ENCODE results near the gene SLC8B1. TPM values are rescaled to one million over a fixed set of nuclear protein-coding genes. Genes with fewer than 3 reads are reported as not detected.

Gene SLC8B1
- polyA plus RNA-seq, 1 donor (not counting 4 experiments of a cell fraction or from before 2014, with no cell fraction given): 8.0 TPM

DNA sequence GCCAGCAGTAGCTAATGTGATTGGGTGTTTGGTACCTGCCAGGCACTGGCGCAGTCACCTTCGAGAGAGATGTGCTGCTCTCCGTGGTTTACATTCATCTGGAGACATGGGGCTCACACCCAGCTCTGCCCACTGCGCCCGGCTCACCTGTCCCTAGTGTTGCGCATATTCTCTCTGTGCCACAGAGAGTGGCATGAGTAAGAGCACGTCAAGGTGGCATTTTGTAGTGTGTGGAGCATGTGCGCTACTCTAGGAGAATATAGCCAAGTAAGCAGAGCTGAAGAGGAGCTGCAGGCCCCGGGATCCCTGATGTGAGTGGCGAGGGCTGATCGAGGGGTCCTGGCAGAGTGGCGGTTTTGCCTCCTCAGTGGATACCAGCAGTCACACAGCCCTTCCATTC lies 66.8 kb downstream of the SLC8B1 start:
- no peak overlapping the region for H3K4me3 ChIP-seq (ENCODE audit: control insufficient read depth in 2 of 3, extremely low read depth in 1 of 3, insufficient read depth in 2 of 3, low read depth in 1 of 3, low read length in 3 of 3)
- H3K27ac ChIP-seq (ENCODE audit: control insufficient read depth, insufficient read depth, low read length): no peak overlapping the region
- dilution Hi-C loops (cut with MboI; ENCODE audit: extremely low pct_ligation_motif_present, low sequenced_read_pairs): no loop called here
- FAIRE-seq (no peak), DNase-seq (ENCODE audit: low read depth, low spot score) (no peak)
- H3K79me2 ChIP-seq (ENCODE audit: control insufficient read depth, insufficient read depth, low read length): no peaks in the 10 kb centered on the region
- peaks cover 0 to 8% of the 10 kb centered on the region in 2 experiments for H3K36me3 ChIP-seq (ENCODE audit: control insufficient read depth in 2 of 2, extremely low read depth in 1 of 2, insufficient read depth in 2 of 2, low read length in 2 of 2)
- no peaks in the 10 kb centered on the region for H3K9me1 ChIP-seq (ENCODE audit: control insufficient read depth, extremely low read depth, insufficient read depth, low read length)
- H3K4me2 ChIP-seq (ENCODE audit: control insufficient read depth, extremely low read depth, insufficient read depth, low read depth, low read length): no peak overlapping the region
- H4K20me1 ChIP-seq (ENCODE audit: control insufficient read depth, extremely low read depth, insufficient read depth, low read length): no peaks in the 10 kb centered on the region
- TF ChIP-seq CTCF (optimal IDR thresholded peaks at IDR 0.05 in 1 of 3, IDR thresholded peaks at IDR 0.05 in 1 of 3, conservative IDR thresholded peaks at IDR 0.05 in 1 of 3; ENCODE audit: extremely low read depth in 1 of 3, insufficient read depth in 2 of 3, low read length in 3 of 3) (no peak), EZH2 (IDR thresholded peaks at IDR 0.05; ENCODE audit: low read length) (no peak)
- no peak overlapping the region for H3K9ac ChIP-seq (ENCODE audit: control insufficient read depth, extremely low read depth, insufficient read depth, low read length)
- no peaks in the 10 kb centered on the region for H3K4me1 ChIP-seq (ENCODE audit: control insufficient read depth, extremely low read depth, insufficient read depth, low read length)
- no peaks in the 10 kb centered on the region for H3K27me3 ChIP-seq (ENCODE audit: control insufficient read depth, extremely low read depth, insufficient read depth, low read length)
- H2AFZ ChIP-seq (ENCODE audit: control insufficient read depth, low read length): no peak overlapping the region
- no peaks in the 10 kb centered on the region for H3K9me3 ChIP-seq (ENCODE audit: control insufficient read depth, low read depth, low read length)

DNA sequence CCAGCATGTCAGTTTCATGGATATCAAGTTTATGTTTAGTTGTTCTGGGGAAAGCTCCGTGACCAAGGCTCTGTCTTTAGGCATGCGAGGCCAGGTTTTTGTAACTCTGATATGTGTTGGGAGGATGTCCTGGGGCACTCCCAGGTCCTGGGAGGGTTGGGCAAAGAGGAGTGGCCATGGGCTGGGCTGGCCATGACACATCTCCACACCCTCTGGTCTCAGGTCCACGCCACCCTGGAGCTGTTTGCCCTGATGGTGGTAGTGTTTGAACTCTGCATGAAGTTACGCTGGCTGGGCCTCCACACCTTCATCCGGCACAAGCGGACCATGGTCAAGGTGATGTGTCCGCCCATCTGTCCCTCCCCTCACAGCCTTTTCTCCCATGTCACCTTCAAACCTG lies 67.3 kb downstream of the SLC8B1 start:
- no peaks in the 10 kb centered on the region for H3K4me1 ChIP-seq (ENCODE audit: control insufficient read depth, extremely low read depth, insufficient read depth, low read length)
- DNase-seq (ENCODE audit: low read depth, low spot score) (no peak), FAIRE-seq (no peak)
- no peak overlapping the region for H3K4me2 ChIP-seq (ENCODE audit: control insufficient read depth, extremely low read depth, insufficient read depth, low read depth, low read length)
- no peaks in the 10 kb centered on the region for H3K9me1 ChIP-seq (ENCODE audit: control insufficient read depth, extremely low read depth, insufficient read depth, low read length)
- TF ChIP-seq EZH2 (IDR thresholded peaks at IDR 0.05; ENCODE audit: low read length): no peak
- no peak for TF ChIP-seq CTCF (optimal IDR thresholded peaks at IDR 0.05 in 1 of 3, IDR thresholded peaks at IDR 0.05 in 1 of 3, conservative IDR thresholded peaks at IDR 0.05 in 1 of 3; ENCODE audit: extremely low read depth in 1 of 3, insufficient read depth in 2 of 3, low read length in 3 of 3)
- no peaks in the 10 kb centered on the region for H3K79me2 ChIP-seq (ENCODE audit: control insufficient read depth, insufficient read depth, low read length)
- peaks cover 0 to 7% of the 10 kb centered on the region in 2 experiments for H3K36me3 ChIP-seq (ENCODE audit: control insufficient read depth in 2 of 2, extremely low read depth in 1 of 2, insufficient read depth in 2 of 2, low read length in 2 of 2)
- no peaks in the 10 kb centered on the region for H3K9me3 ChIP-seq (ENCODE audit: control insufficient read depth, low read depth, low read length)
- no peaks in the 10 kb centered on the region for H3K27me3 ChIP-seq (ENCODE audit: control insufficient read depth, extremely low read depth, insufficient read depth, low read length)
- H3K27ac ChIP-seq (ENCODE audit: control insufficient read depth, insufficient read depth, low read length): no peak overlapping the region
- no peak overlapping the region for H3K4me3 ChIP-seq (ENCODE audit: control insufficient read depth in 2 of 3, extremely low read depth in 1 of 3, insufficient read depth in 2 of 3, low read depth in 1 of 3, low read length in 3 of 3)
- H4K20me1 ChIP-seq (ENCODE audit: control insufficient read depth, extremely low read depth, insufficient read depth, low read length): no peaks in the 10 kb centered on the region
- no peak overlapping the region for H2AFZ ChIP-seq (ENCODE audit: control insufficient read depth, low read length)
- H3K9ac ChIP-seq (ENCODE audit: control insufficient read depth, extremely low read depth, insufficient read depth, low read length): no peak overlapping the region
- dilution Hi-C loops (cut with MboI; ENCODE audit: extremely low pct_ligation_motif_present, low sequenced_read_pairs): no loop called here

Data from keratinocyte (primary cell).